ENCODE measurements around the gene REG4.

DNA sequence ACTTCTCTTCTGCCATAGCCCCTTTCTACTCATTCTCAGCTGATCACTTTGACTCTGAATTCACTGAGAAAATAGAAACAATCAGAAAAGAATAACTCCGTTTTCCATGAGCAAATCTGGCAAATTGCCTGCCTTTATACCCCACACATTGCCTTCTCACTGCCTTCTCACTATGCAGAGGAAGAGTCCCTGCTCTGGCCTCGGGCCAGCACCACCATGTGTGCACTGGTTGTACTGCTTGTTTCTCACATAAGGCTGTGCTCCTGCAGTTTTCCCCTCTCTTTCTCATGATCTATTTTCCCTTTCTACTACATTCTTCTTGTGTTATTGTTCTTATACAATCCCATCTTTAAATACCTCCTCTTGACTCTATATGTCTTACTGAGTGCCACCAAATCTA lies 40.2 kb downstream of the REG4 start:
- TF ChIP-seq, protein P1, sequence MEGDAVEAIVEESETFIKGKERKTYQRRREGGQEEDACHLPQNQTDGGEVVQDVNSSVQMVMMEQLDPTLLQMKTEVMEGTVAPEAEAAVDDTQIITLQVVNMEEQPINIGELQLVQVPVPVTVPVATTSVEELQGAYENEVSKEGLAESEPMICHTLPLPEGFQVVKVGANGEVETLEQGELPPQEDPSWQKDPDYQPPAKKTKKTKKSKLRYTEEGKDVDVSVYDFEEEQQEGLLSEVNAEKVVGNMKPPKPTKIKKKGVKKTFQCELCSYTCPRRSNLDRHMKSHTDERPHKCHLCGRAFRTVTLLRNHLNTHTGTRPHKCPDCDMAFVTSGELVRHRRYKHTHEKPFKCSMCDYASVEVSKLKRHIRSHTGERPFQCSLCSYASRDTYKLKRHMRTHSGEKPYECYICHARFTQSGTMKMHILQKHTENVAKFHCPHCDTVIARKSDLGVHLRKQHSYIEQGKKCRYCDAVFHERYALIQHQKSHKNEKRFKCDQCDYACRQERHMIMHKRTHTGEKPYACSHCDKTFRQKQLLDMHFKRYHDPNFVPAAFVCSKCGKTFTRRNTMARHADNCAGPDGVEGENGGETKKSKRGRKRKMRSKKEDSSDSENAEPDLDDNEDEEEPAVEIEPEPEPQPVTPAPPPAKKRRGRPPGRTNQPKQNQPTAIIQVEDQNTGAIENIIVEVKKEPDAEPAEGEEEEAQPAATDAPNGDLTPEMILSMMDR (IDR thresholded peaks at IDR 0.05), result no peak
- TF ChIP-seq POLR2A (IDR thresholded peaks at IDR 0.05) (no peak), POLR2AphosphoS5 (IDR thresholded peaks at IDR 0.05) (no peak)
